SK-N-SH (cell line): ENCODE data around the gene KLHDC10. TPM values are rescaled to one million over a fixed set of nuclear protein-coding genes. Genes with fewer than 3 reads are reported as not detected.
A peak's percentile ranks its signal among the peaks of the same experiment; 100 is the strongest.
"Not testable (repeated sequence)": the region's sequence is repeated elsewhere in the genome, so short reads cannot be mapped to it uniquely, and the experiment has no call there.

Source experiments
- CTCF ChIA-PET: fragments of 300-600, 350-600 bp; formaldehyde crosslinking; extraction: SDS; loops from one replicate; lab custom pipeline; 2021; lab: Yijun Ruan, JAX
- POLR2A ChIA-PET: fragments of 350-600 bp; sonication (Branson Sonifier 250); formaldehyde crosslinking; extraction: SDS; loops from one replicate; lab custom pipeline; 2020; ENCODE audit warnings: antibody characterized with exemption, inconsistent platforms; lab: Yijun Ruan, JAX
- DNase-seq: peaks from one replicate; pipeline ENCODE4 v3.0.0; 2012
- H2AFZ ChIP-seq: fragments of 200-600 bp; sonication (generic); 2 replicates; pipeline ENCODE4 v1.8.1; 2016; ENCODE audit warnings: antibody characterized with exemption, mild to moderate bottlenecking, low read depth
- H3F3A ChIP-seq: fragments of 200-600 bp; sonication (generic); replicated peaks from 2 replicates; pipeline ENCODE3; 2016; ENCODE audit warnings: antibody characterized with exemption, mild to moderate bottlenecking; ENCODE audit not compliant: insufficient read depth
- H3K27ac ChIP-seq, 2 experiments: fragments of 200-500 bp in 1 of 2; fragments of 200-600 bp in 1 of 2; sonication (Bioruptor generic) in 1 of 2; sonication (generic), shearing (Covaris generic) in 1 of 2; 2 replicates each; pipeline versions ENCODE4 v1.5.1 to v1.6.1; 2014 to 2016; ENCODE audit warnings: low read depth in 2 of 2, inconsistent platforms in 1 of 2, low read length in 1 of 2, mild to moderate bottlenecking in 1 of 2, mixed read lengths in 1 of 2
- H3K27me3 ChIP-seq: fragments of 200-600 bp; sonication (generic), shearing (Covaris generic); 2 replicates; pipeline ENCODE4 v1.6.1; 2016; ENCODE audit warnings: mixed run types; ENCODE audit not compliant: insufficient read depth
- H3K36me3 ChIP-seq, 2 experiments: fragments of 200-500 bp in 1 of 2; fragments of 200-600 bp in 1 of 2; sonication (Bioruptor generic) in 1 of 2; sonication (generic) in 1 of 2; replicated peaks in 1 of 2; 2 replicates each; pipeline versions ENCODE3 to v1.5.1; 2014 to 2016; ENCODE audit warnings: low read length in 1 of 2, mild to moderate bottlenecking in 1 of 2; ENCODE audit not compliant: insufficient read depth in 2 of 2, control insufficient read depth in 1 of 2
- H3K4me1 ChIP-seq, 2 experiments: fragments of 200-500 bp in 1 of 2; fragments of 200-600 bp in 1 of 2; sonication (Bioruptor generic) in 1 of 2; sonication (generic), shearing (Covaris generic) in 1 of 2; 2 replicates each; pipeline versions ENCODE4 v1.5.1 to v1.6.1; 2014 to 2016; ENCODE audit warnings: low read depth in 1 of 2, low read length in 1 of 2, mixed run types in 1 of 2; ENCODE audit not compliant: insufficient read depth in 2 of 2, control insufficient read depth in 1 of 2
- H3K4me2 ChIP-seq: fragments of 200-600 bp; sonication (generic), shearing (Covaris generic); 2 replicates; pipeline ENCODE4 v1.6.1; 2017; ENCODE audit warnings: mixed run types
- H3K4me3 ChIP-seq, 2 experiments: fragments of 200-500 bp in 1 of 2; fragments of 200-600 bp in 1 of 2; sonication (Bioruptor generic) in 1 of 2; sonication (generic), shearing (Covaris generic) in 1 of 2; 2 replicates each; pipeline versions ENCODE4 v1.5.1 to v1.8.1; 2014 to 2016; ENCODE audit warnings: low read depth in 2 of 2, inconsistent platforms in 1 of 2, low read length in 1 of 2, mild to moderate bottlenecking in 1 of 2, mixed read lengths in 1 of 2, moderate library complexity in 1 of 2
- H3K79me2 ChIP-seq: fragments of 200-600 bp; sonication (generic); 2 replicates; pipeline ENCODE4 v1.8.1; 2017; ENCODE audit warnings: mild to moderate bottlenecking; ENCODE audit not compliant: insufficient read depth
- H3K9ac ChIP-seq: fragments of 200-600 bp; sonication (generic); 2 replicates; pipeline ENCODE4 v1.6.1; 2017; ENCODE audit warnings: mixed run types
- H3K9me2 ChIP-seq: fragments of 200-600 bp; sonication (generic); 2 replicates; pipeline ENCODE4 v1.6.1; 2017; ENCODE audit warnings: mixed run types
- H3K9me3 ChIP-seq: fragments of 200-600 bp; sonication (generic); 2 replicates; pipeline ENCODE4 v1.6.1; 2017; ENCODE audit warnings: mixed run types, mild to moderate bottlenecking, moderate library complexity
- H4K20me1 ChIP-seq: fragments of 200-600 bp; sonication (generic); 2 replicates; pipeline ENCODE4 v1.6.1; 2017; ENCODE audit warnings: mild to moderate bottlenecking, mixed run types; ENCODE audit not compliant: insufficient read depth
- ELF1 ChIP-seq: IDR thresholded peaks from 2 replicates; pipeline ENCODE4 v1.4.0; 2012
- EP300 ChIP-seq, 2 experiments: IDR thresholded peaks; 2 replicates each; pipeline versions ENCODE4 v1.4.0 to v1.6.1; 2012; ENCODE audit warnings: borderline replicate concordance in 1 of 2, low read depth in 1 of 2, low read length in 1 of 2
- EZH2phosphoT487 ChIP-seq: fragments of 200-600 bp; sonication (generic); IDR thresholded peaks from 2 replicates; pipeline ENCODE4 v1.6.1; 2017; ENCODE audit warnings: low read depth, mixed run types, mild to moderate bottlenecking, antibody characterized with exemption, moderate library complexity, borderline replicate concordance
- GABPA ChIP-seq: IDR thresholded peaks from 2 replicates; pipeline ENCODE4 v1.4.0; 2012; ENCODE audit warnings: low read depth, mild to moderate bottlenecking
- RAD21 ChIP-seq: IDR thresholded peaks from 2 replicates; pipeline ENCODE4 v1.6.1; 2012; ENCODE audit warnings: mild to moderate bottlenecking, low read length
- TEAD4 ChIP-seq: IDR thresholded peaks from 2 replicates; pipeline ENCODE4 v1.4.0; 2012; ENCODE audit warnings: mild to moderate bottlenecking, borderline replicate concordance; ENCODE audit not compliant: insufficient read depth
- WGBS: methylation state at CpG from one replicate; pipeline ENCODE4 v1.1.6; 2017; ENCODE audit warnings: low lambda C conversion rate; 5-methylcytosine and 5-hydroxymethylcytosine counted together
- polyA plus RNA-seq, 3 experiments: library from polyadenylated mRNA; depleted of rRNA; stranded (reverse); fragments of >200 nt; gene quantifications; 2 replicates each; pipeline ENCODE4 v1.2.3, GENCODE V29; 2012
- TF ChIP-seq, protein P1 (sequence below): fragments of 200-600 bp; sonication (generic); IDR thresholded peaks from 2 replicates; pipeline ENCODE4 v1.6.1; 2017; ENCODE audit warnings: antibody characterized with exemption, mild to moderate bottlenecking, moderate library complexity

KLHDC10 gene
- polyA plus RNA-seq, 1 of the 3 experiments (the other 2 are of a cell fraction): 15.9 TPM

DNA sequence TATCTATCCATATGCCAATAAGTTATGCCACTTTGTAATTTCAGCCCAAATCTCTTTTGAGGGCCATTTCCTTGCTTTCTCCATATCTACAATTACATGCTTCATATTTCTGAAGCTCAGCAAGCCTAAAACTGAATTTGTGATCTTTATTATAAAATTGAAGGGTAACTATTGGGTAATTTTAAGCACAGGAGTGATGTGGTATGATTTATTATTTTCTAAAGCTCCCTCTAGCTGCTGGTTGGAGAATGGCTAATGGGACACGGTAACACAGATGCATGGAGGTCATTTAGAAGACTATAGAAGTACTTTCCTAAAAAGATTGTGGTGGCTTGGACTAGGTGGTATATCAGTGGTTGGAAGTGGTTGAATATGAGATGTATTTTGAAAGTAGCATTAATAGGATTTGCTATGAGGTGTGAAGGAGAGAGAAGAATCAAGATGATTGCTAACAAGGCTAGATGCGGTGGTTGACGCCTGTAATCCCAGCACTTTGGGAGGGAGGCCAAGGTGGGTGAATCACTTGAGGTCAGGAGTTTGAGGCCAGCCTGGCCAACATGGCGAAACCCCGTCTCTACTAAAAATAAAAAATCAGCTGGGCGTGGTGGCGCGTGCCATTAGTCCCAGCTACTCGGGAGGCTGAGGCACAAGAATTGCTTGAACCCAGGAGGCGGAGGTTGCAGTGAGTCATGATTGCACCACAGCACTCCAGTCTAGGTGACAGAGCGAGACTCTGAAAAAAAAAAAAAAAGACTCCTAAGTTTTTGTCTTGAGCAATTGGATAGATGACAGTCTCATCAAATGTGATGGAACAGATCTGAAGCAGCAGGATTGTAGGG lies 13.9 kb downstream of the KLHDC10 start:
- no peaks in the 10 kb centered on the region for H3K9me2 ChIP-seq
- POLR2A ChIA-PET: interaction anchor here (0.7 kb wide), 1 partner anchor 121 kb away, joined by 3 read pairs; the partner anchor contains the start of gene TMEM209
- CTCF ChIA-PET: interaction anchor here (0.7 to 4.6 kb wide), 11 partner anchors 9 to 637 kb away, joined by 3 to 35 read pairs (median 3); no protein-coding TSS in a partner anchor
- H3K9me3 ChIP-seq: no peaks in the 10 kb centered on the region
- peaks cover 17% of the 10 kb centered on the region for H3F3A ChIP-seq
- H3K4me1 ChIP-seq: peaks cover 0 to 11% of the 10 kb centered on the region in 2 experiments; a peak in 1 of 4 replicates
- WGBS: 96% methylated on average over 11 of the region's 11 CpGs
- no peak overlapping the region for H3K9ac ChIP-seq
- H3K36me3 ChIP-seq: peaks cover 0 to 20% of the 10 kb centered on the region in 2 experiments
- H3K4me3 ChIP-seq: no peak overlapping the region
- TF ChIP-seq, protein P1, sequence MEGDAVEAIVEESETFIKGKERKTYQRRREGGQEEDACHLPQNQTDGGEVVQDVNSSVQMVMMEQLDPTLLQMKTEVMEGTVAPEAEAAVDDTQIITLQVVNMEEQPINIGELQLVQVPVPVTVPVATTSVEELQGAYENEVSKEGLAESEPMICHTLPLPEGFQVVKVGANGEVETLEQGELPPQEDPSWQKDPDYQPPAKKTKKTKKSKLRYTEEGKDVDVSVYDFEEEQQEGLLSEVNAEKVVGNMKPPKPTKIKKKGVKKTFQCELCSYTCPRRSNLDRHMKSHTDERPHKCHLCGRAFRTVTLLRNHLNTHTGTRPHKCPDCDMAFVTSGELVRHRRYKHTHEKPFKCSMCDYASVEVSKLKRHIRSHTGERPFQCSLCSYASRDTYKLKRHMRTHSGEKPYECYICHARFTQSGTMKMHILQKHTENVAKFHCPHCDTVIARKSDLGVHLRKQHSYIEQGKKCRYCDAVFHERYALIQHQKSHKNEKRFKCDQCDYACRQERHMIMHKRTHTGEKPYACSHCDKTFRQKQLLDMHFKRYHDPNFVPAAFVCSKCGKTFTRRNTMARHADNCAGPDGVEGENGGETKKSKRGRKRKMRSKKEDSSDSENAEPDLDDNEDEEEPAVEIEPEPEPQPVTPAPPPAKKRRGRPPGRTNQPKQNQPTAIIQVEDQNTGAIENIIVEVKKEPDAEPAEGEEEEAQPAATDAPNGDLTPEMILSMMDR: peak; percentile 66
- TF ChIP-seq RAD21: no peak
- no peak overlapping the region for H2AFZ ChIP-seq
- no peak for DNase-seq
- H3K79me2 ChIP-seq: peaks cover 91% of the 10 kb centered on the region
- peaks cover 36% of the 10 kb centered on the region for H4K20me1 ChIP-seq
- no peaks in the 10 kb centered on the region for H3K27me3 ChIP-seq
- H3K4me2 ChIP-seq: no peak overlapping the region
- H3K27ac ChIP-seq: no peak overlapping the region

DNA sequence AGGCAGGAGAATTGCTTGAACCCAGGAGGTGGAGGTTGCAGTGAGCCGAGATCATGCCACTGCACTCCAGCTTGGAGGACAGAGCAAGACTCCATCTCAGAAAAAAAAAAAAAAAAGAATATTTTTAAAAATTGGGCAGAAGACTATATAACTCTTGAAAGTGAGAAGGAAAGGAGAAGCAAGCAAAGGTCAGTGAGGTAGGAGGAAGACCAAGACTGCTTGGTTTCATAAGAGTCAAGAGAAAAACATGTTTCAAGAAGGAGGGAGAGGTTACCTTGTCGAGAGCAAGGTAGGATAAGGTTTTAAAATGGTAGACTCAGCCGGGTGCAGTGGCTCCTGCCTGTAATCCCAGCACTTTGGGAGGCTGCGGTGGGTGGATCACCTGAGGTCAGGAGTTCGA lies 14.9 kb downstream of the KLHDC10 start:
- WGBS: 82% methylated on average over 5 of the region's 5 CpGs
- H3K4me3 ChIP-seq, H3K9me2 ChIP-seq, H3K27ac ChIP-seq, POLR2A ChIA-PET, H3K27me3 ChIP-seq, H3K9ac ChIP-seq, H3K9me3 ChIP-seq, DNase-seq, H2AFZ ChIP-seq, H3K4me2 ChIP-seq: not testable (repeated sequence)
- peaks cover 0 to 11% of the 10 kb centered on the region in 2 experiments; a peak in 1 of 4 replicates for H3K4me1 ChIP-seq
- H3K36me3 ChIP-seq: peaks cover 0 to 23% of the 10 kb centered on the region in 2 experiments
- CTCF ChIA-PET: interaction anchor here (1.1 to 4.6 kb wide), 4 partner anchors 11 to 636 kb away, joined by 3 to 35 read pairs (median 15); no protein-coding TSS in a partner anchor
- peaks cover 90% of the 10 kb centered on the region for H3K79me2 ChIP-seq
- H3F3A ChIP-seq: peaks cover 20% of the 10 kb centered on the region
- H4K20me1 ChIP-seq: peaks cover 42% of the 10 kb centered on the region

DNA sequence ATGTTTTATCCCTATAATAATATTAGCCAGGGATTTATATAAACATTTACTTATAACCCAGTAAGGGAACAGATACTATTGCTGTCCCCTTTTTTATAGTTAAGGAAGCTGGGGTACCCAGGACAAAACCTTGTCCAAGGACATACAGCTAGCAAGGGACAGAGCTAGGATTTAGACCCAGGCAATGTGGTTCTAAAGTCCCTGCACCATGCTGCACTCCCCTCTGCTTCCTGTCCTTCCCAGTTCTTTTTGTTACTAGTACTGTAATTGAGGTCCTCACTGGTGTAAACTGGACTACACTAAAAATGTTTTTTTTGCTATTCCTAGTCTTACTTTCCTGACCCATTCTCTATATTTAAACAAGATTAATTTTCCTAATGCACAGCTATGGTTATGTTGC lies 16.6 kb downstream of the KLHDC10 start:
- Histone ChIP-seq H3K4me3 (no peak overlapping the region), H3K79me2 (peaks cover 86% of the 10 kb centered on the region), H3K4me1 (peaks cover 0 to 11% of the 10 kb centered on the region in 2 experiments; a peak in 1 of 4 replicates), H3K9me3 (no peaks in the 10 kb centered on the region), H3K27ac (peak overlapping the region; percentile 1 to 27; a peak in 2 of 4 replicates), H3K36me3 (peaks cover 0 to 16% of the 10 kb centered on the region in 2 experiments), H2AFZ (no peak overlapping the region), H3K9me2 (no peaks in the 10 kb centered on the region), H3K27me3 (no peaks in the 10 kb centered on the region), H3K9ac (no peak overlapping the region), H4K20me1 (peaks cover 43% of the 10 kb centered on the region), H3F3A (peaks cover 20% of the 10 kb centered on the region), H3K4me2 (peak overlapping the region; percentile 12; the same call in 1 of the 2 replicates)
- no peak for TF ChIP-seq ELF1
- TF ChIP-seq GABPA: no peak
- no peak for TF ChIP-seq EP300 (IDR thresholded peaks at IDR 0.05; ENCODE audit: borderline replicate concordance in 1 of 2, low read depth in 1 of 2, low read length in 1 of 2)
- no peak for TF ChIP-seq EZH2phosphoT487
- no peak for TF ChIP-seq TEAD4
- POLR2A ChIA-PET: no interaction called here
- no peak for DNase-seq
- CTCF ChIA-PET: interaction anchor here (0.9 to 4.6 kb wide), 9 partner anchors 8 to 810 kb away, joined by 3 to 29 read pairs (median 4); partner anchors contain the start of gene KLHDC10
